ENCODE results near the gene SOWAHA. TPM values are rescaled to one million over a fixed set of nuclear protein-coding genes. Genes with fewer than 3 reads are reported as not detected.

SOWAHA gene
- total and polyA plus RNA-seq, 2 of the 8 experiments (the other 6 are each of a cell fraction or from before 2014, with no cell fraction given): 0.09 to 0.11 TPM

DNA sequence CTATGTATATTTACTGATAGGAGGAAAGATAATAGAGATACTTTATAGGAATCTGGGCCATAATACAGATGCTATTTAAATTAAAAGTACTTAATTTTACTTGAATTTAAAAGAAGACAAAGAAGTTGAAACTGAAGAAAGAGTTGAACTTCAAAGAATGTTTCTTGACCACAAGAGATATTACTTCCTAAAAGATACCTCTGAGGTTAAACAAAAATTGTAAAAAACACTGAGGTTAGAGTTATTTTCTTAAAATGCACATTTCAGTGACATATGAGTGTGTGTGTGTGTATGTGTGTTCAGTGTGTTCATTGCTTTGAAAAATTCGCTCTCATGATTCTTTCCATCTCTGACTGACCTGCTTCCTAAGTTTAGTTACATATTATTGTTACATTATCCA, 32.5 kb upstream of the SOWAHA start:
- Histone ChIP-seq H3K4ac (replicated peaks; ENCODE audit: insufficient read length, low read depth, low read length) (no peak overlapping the region), H3K18ac (ENCODE audit: extremely low read depth, low read length) (no peak overlapping the region), H2BK12ac (ENCODE audit: low read depth, low read length) (no peak overlapping the region), H2BK5ac (ENCODE audit: low read depth, low read length) (no peak overlapping the region), H4K8ac (ENCODE audit: extremely low read depth, insufficient read depth, low read length) (no peak overlapping the region), H3K4me3 (ENCODE audit: extremely low read depth in 1 of 4, insufficient read depth in 2 of 4, low read depth in 3 of 4, low read length in 4 of 4) (no peak overlapping the region), H3K27me3 (replicated peaks in 1 of 4; ENCODE audit: control insufficient read depth in 3 of 4, extremely low read depth in 1 of 4, insufficient read depth in 3 of 4, low read length in 3 of 4) (peaks cover 2 to 39% (median 25%) of the 10 kb centered on the region in 4 experiments), H2BK120ac (replicated peaks; ENCODE audit: low read depth, low read length) (no peak overlapping the region), H3K9me3 (ENCODE audit: insufficient read depth in 2 of 2, low read depth in 1 of 2, low read length in 1 of 2) (no peaks in the 10 kb centered on the region), H3K23ac (ENCODE audit: insufficient read length) (no peak overlapping the region), H3K9ac (replicated peaks in 1 of 4; ENCODE audit: extremely low read depth in 1 of 4, low read depth in 3 of 4, low read length in 3 of 4) (no peak overlapping the region), H3K4me2 (ENCODE audit: insufficient read depth in 1 of 2, low read depth in 2 of 2, low read length in 2 of 2) (no peak overlapping the region), H2BK15ac (ENCODE audit: low read length) (no peak overlapping the region), H4K91ac (replicated peaks; ENCODE audit: insufficient read length, low read length) (no peak overlapping the region), H3K56ac (replicated peaks; ENCODE audit: insufficient read length, low read depth, low read length) (no peak overlapping the region), H3K79me2 (ENCODE audit: control insufficient read depth in 1 of 2, insufficient read depth in 2 of 2, low read length in 2 of 2) (no peaks in the 10 kb centered on the region), H3K23me2 (ENCODE audit: low read depth, low read length) (peaks cover 10% of the 10 kb centered on the region), H3K4me1 (replicated peaks in 1 of 4; ENCODE audit: control insufficient read depth in 3 of 4, insufficient read depth in 4 of 4, low read length in 3 of 4) (peaks cover 0 to 7% (median 1%) of the 10 kb centered on the region in 4 experiments; a peak in 5 of 7 replicates), H2AFZ (ENCODE audit: low read length) (no peak overlapping the region), H3K14ac (ENCODE audit: insufficient read length) (no peak overlapping the region), H3K36me3 (ENCODE audit: control insufficient read depth in 2 of 4, insufficient read depth in 4 of 4, low read length in 3 of 4) (no peaks in the 10 kb centered on the region), H4K5ac (ENCODE audit: insufficient read length, low read depth, low read length) (no peak overlapping the region), H3K79me1 (ENCODE audit: low read depth, low read length) (no peaks in the 10 kb centered on the region), H2BK20ac (ENCODE audit: low read length) (no peak overlapping the region), H2AK5ac (ENCODE audit: low read depth, low read length) (no peak overlapping the region), H3K27ac (ENCODE audit: low read depth, low read length) (no peak overlapping the region), H4K20me1 (replicated peaks in 1 of 2; ENCODE audit: control insufficient read depth in 1 of 2, insufficient read depth in 2 of 2, low read length in 2 of 2) (peaks cover 0 to under 1% of the 10 kb centered on the region in 2 experiments)
- FAIRE-seq (no peak), DNase-seq (ENCODE audit: low read depth in 1 of 2, low spot score in 2 of 2) (no peak)
- ChIA-PET POLR2A (ENCODE audit: partially characterized antibody) (no interaction called here), CTCF (ENCODE audit: partially characterized antibody) (no interaction called here)
- WGBS, 2 experiments (ENCODE audit: extremely low coverage in 1 of 2, insufficient coverage in 1 of 2, insufficient read length in 1 of 2, insufficient replicate concordance in 2 of 2, low coverage in 1 of 2, low lambda C conversion rate in 2 of 2, missing lambda C conversion rate in 1 of 2): 77% methylated on average over 1 of the region's 1 CpG; no CpG with 5 or more reads in 1 of the 2 experiments
- TF ChIP-seq, protein P1, sequence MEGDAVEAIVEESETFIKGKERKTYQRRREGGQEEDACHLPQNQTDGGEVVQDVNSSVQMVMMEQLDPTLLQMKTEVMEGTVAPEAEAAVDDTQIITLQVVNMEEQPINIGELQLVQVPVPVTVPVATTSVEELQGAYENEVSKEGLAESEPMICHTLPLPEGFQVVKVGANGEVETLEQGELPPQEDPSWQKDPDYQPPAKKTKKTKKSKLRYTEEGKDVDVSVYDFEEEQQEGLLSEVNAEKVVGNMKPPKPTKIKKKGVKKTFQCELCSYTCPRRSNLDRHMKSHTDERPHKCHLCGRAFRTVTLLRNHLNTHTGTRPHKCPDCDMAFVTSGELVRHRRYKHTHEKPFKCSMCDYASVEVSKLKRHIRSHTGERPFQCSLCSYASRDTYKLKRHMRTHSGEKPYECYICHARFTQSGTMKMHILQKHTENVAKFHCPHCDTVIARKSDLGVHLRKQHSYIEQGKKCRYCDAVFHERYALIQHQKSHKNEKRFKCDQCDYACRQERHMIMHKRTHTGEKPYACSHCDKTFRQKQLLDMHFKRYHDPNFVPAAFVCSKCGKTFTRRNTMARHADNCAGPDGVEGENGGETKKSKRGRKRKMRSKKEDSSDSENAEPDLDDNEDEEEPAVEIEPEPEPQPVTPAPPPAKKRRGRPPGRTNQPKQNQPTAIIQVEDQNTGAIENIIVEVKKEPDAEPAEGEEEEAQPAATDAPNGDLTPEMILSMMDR (IDR thresholded peaks at IDR 0.05; ENCODE audit: control extremely low read depth in 1 of 3, insufficient read depth in 1 of 3, low read depth in 1 of 3, low read length in 3 of 3): no peak
- TF ChIP-seq, protein P2, sequence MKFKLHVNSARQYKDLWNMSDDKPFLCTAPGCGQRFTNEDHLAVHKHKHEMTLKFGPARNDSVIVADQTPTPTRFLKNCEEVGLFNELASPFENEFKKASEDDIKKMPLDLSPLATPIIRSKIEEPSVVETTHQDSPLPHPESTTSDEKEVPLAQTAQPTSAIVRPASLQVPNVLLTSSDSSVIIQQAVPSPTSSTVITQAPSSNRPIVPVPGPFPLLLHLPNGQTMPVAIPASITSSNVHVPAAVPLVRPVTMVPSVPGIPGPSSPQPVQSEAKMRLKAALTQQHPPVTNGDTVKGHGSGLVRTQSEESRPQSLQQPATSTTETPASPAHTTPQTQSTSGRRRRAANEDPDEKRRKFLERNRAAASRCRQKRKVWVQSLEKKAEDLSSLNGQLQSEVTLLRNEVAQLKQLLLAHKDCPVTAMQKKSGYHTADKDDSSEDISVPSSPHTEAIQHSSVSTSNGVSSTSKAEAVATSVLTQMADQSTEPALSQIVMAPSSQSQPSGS (IDR thresholded peaks at IDR 0.05; ENCODE audit: low read length): no peak
- TF ChIP-seq CBX8 (IDR thresholded peaks at IDR 0.05; ENCODE audit: borderline replicate concordance, low read depth, low read length) (no peak), CTBP2 (IDR thresholded peaks at IDR 0.05; ENCODE audit: borderline replicate concordance, insufficient read depth, insufficient read length, low read length) (no peak), FOSL1 (IDR thresholded peaks at IDR 0.05; ENCODE audit: insufficient read depth, low read depth, low read length) (no peak), SP1 (IDR thresholded peaks at IDR 0.05; ENCODE audit: low read depth, low read length) (no peak), CREB1 (IDR thresholded peaks at IDR 0.05) (no peak), SIX5 (IDR thresholded peaks at IDR 0.05; ENCODE audit: low read depth, low read length) (no peak)
- TF ChIP-seq, protein P3, sequence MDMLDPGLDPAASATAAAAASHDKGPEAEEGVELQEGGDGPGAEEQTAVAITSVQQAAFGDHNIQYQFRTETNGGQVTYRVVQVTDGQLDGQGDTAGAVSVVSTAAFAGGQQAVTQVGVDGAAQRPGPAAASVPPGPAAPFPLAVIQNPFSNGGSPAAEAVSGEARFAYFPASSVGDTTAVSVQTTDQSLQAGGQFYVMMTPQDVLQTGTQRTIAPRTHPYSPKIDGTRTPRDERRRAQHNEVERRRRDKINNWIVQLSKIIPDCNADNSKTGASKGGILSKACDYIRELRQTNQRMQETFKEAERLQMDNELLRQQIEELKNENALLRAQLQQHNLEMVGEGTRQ (IDR thresholded peaks at IDR 0.05; ENCODE audit: low read length): no peak
